SU-DHL-6 (cell line): Measurements from ENCODE around the gene GSTM5.
"Not testable (repeated sequence)": the region's sequence is repeated elsewhere in the genome, so short reads cannot be mapped to it uniquely, and the experiment has no call there.

Experiments
- H2AFZ ChIP-seq: fragments of 200-600 bp; sonication (generic); 2 replicates; pipeline ENCODE4 v1.6.1; 2014; ENCODE audit warnings: low read depth, mild to moderate bottlenecking, moderate library complexity, mixed read lengths, antibody characterized with exemption, low read length; ENCODE audit not compliant: severe bottlenecking
- H3F3A ChIP-seq: fragments of 200-600 bp; shearing (Covaris generic); 2 replicates; pipeline ENCODE4 v1.6.0; 2016; ENCODE audit warnings: antibody characterized with exemption, mild to moderate bottlenecking; ENCODE audit not compliant: insufficient read depth
- H3K27ac ChIP-seq: fragments of 200-600 bp; sonication (generic); 2 replicates; pipeline ENCODE4 v1.5.1; 2016; ENCODE audit warnings: low read depth, mild to moderate bottlenecking, low read length, moderate library complexity, mixed read lengths
- H3K27me3 ChIP-seq: fragments of 200-600 bp; sonication (generic), shearing (Covaris generic); 2 replicates; pipeline ENCODE4 v1.6.0; 2014; ENCODE audit warnings: mild to moderate bottlenecking, low read length
- H3K36me3 ChIP-seq: fragments of 200-600 bp; sonication (generic); 2 replicates; pipeline ENCODE4 v1.6.1; 2014; ENCODE audit warnings: mild to moderate bottlenecking, low read length, mixed read lengths
- H3K4me2 ChIP-seq: fragments of 300-600, 200-600 bp; shearing (Covaris generic), sonication (generic); 2 replicates; pipeline ENCODE4 v1.6.0; 2014; ENCODE audit warnings: low read length, low read depth, mild to moderate bottlenecking; ENCODE audit not compliant: poor library complexity, severe bottlenecking
- H3K4me3 ChIP-seq: fragments of 200-600 bp; sonication (generic); 2 replicates; pipeline ENCODE4 v1.5.1; 2014; ENCODE audit warnings: antibody characterized with exemption, low read length, mild to moderate bottlenecking, mixed read lengths; ENCODE audit not compliant: insufficient read depth, poor library complexity, severe bottlenecking
- H3K79me2 ChIP-seq: fragments of 200-600 bp; sonication (generic); 2 replicates; pipeline ENCODE4 v1.6.1; 2014; ENCODE audit warnings: mild to moderate bottlenecking, low read length, moderate library complexity; ENCODE audit not compliant: insufficient read depth
- H3K9ac ChIP-seq: fragments of 200-600 bp; sonication (generic); 2 replicates; pipeline ENCODE4 v1.7.0; 2014; ENCODE audit warnings: mild to moderate bottlenecking, low read length
- H3K9me2 ChIP-seq: fragments of 200-600 bp; sonication (generic); replicated peaks from 2 replicates; pipeline ENCODE4 v1.6.1; 2014; ENCODE audit warnings: low read length; ENCODE audit not compliant: insufficient read depth
- H3K9me3 ChIP-seq: fragments of 200-600 bp; sonication (generic); 2 replicates; pipeline ENCODE4 v1.6.1; 2014; ENCODE audit warnings: low read length, mixed read lengths; ENCODE audit not compliant: insufficient read depth
- H4K20me1 ChIP-seq: fragments of 200-600 bp; sonication (generic); 2 replicates; pipeline ENCODE4 v1.6.1; 2014; ENCODE audit warnings: low read depth, mild to moderate bottlenecking, antibody characterized with exemption, low read length, moderate library complexity, mixed read lengths
- CTCF ChIP-seq: fragments of 200-600 bp; sonication (generic); IDR thresholded peaks from one replicate; pipeline ENCODE4 v1.5.1; 2017; ENCODE audit warnings: antibody characterized with exemption, mild to moderate bottlenecking, low read length, moderate library complexity; ENCODE audit not compliant: insufficient read depth, poor library complexity, severe bottlenecking
- EZH2phosphoT487 ChIP-seq: fragments of 200-600 bp; sonication (generic), shearing (Covaris generic); conservative IDR thresholded peaks from 2 replicates; pipeline ENCODE4 v1.6.1; 2018; ENCODE audit warnings: mild to moderate bottlenecking, antibody characterized with exemption, low read length, moderate library complexity, mixed read lengths

Gene GSTM5

GRCh38 chr1:109705411-109705810 is 6.6 kb upstream of the GSTM5 start:
- Histone ChIP-seq H3K9me2 (no peaks in the 10 kb centered on the region), H3K79me2 (no peaks in the 10 kb centered on the region), H4K20me1 (no peaks in the 10 kb centered on the region), H3K4me2 (no peak overlapping the region), H3K36me3 (no peaks in the 10 kb centered on the region), H3K9me3 (0 out of 2 replicates have a peak, but pooled peaks cover 3% of the 10 kb centered on the region), H3K4me3 (no peak overlapping the region), H3K9ac (no peak overlapping the region), H2AFZ (no peak overlapping the region), H3F3A (no peaks in the 10 kb centered on the region), H3K27me3 (no peaks in the 10 kb centered on the region), H3K27ac (no peak overlapping the region)
- TF ChIP-seq EZH2phosphoT487 (no peak), CTCF (no peak)

- H2AFZ ChIP-seq, H3K9me3 ChIP-seq, H3K27ac ChIP-seq, H3K36me3 ChIP-seq, H3K9ac ChIP-seq, H3K4me2 ChIP-seq, H3F3A ChIP-seq, H4K20me1 ChIP-seq, H3K79me2 ChIP-seq, H3K27me3 ChIP-seq, H3K9me2 ChIP-seq, H3K4me3 ChIP-seq: not testable (repeated sequence)
Measured at GRCh38 chr1:109708949-109709348, 3.1 kb upstream of the GSTM5 start.

- not testable (repeated sequence) for H3K27ac ChIP-seq, H3K4me2 ChIP-seq, H3K27me3 ChIP-seq, H3K9ac ChIP-seq, H2AFZ ChIP-seq, H4K20me1 ChIP-seq, H3K79me2 ChIP-seq, H3K36me3 ChIP-seq, H3K4me3 ChIP-seq, H3K9me3 ChIP-seq, H3F3A ChIP-seq, H3K9me2 ChIP-seq
Measured at GRCh38 chr1:109709822-109710221, 2.2 kb upstream of the GSTM5 start.

GRCh38 chr1:109712321-109712864 is 342 bp downstream of the GSTM5 start:
- H3F3A ChIP-seq, result no peaks in the 10 kb centered on the region
- no peak overlapping the region for H2AFZ ChIP-seq
- no peaks in the 10 kb centered on the region for H3K27me3 ChIP-seq
- no peak overlapping the region for H3K27ac ChIP-seq
- TF ChIP-seq CTCF (no peak), EZH2phosphoT487 (no peak)
- H4K20me1 ChIP-seq, result no peaks in the 10 kb centered on the region
- H3K9ac ChIP-seq, result no peak overlapping the region
- 0 out of 2 replicates have a peak, but pooled peaks cover 3% of the 10 kb centered on the region for H3K9me3 ChIP-seq
- H3K4me3 ChIP-seq, result no peak overlapping the region
- H3K4me2 ChIP-seq, result no peak overlapping the region
- no peaks in the 10 kb centered on the region for H3K79me2 ChIP-seq
- no peaks in the 10 kb centered on the region for H3K9me2 ChIP-seq
- H3K36me3 ChIP-seq, result no peaks in the 10 kb centered on the region
